ENCODE results near the gene C10orf62. TPM values are rescaled to one million over a fixed set of nuclear protein-coding genes. Genes with fewer than 3 reads are reported as not detected.

The C10orf62 gene
- total RNA-seq, 1 experiment from 2014 or later = not detected

DNA sequence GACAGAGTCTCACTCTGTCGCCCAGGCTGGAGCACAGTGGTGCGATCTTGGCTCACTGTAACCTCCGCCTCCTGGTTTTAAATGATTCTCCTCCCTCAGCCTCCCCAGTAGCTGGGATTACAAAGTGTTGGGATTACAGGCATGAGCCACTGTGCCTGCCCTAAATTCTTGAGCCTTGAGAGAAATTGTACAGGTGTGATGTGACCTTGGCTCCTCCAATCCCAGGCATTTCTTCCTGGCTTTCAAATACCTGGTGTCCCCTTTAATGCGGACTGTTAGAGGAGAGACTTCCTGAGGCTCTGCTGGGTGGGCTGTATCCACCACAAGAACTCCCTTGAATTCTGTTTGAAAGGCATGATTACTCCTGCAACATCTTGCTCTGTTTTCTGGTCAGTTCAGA lies 28.8 kb downstream of the C10orf62 start:
- ChIA-PET CTCF (interaction anchor here (0.7 kb wide), 1 partner anchor 200 kb away, joined by 4 read pairs; no protein-coding TSS in a partner anchor), POLR2A (no interaction called here)
- Mint-ChIP-seq H3K36me3 (no peaks in the 10 kb centered on the region), H3K27ac (no peak overlapping the region), H3K27me3 (ENCODE audit: low read depth) (no peaks in the 10 kb centered on the region), H3K4me3 (no peak overlapping the region), H3K9me3 (no peaks in the 10 kb centered on the region), H3K4me1 (no peaks in the 10 kb centered on the region)
- TF ChIP-seq ELF4 (CRISPR knock-in tag; IDR thresholded peaks at IDR 0.05; ENCODE audit: low read depth) (no peak), ZNF317 (CRISPR knock-in tag; IDR thresholded peaks at IDR 0.05; ENCODE audit: borderline replicate concordance, low read depth) (no peak), MXD4 (CRISPR knock-in tag; IDR thresholded peaks at IDR 0.05; ENCODE audit: borderline replicate concordance) (no peak), EMX1 (CRISPR knock-in tag; IDR thresholded peaks at IDR 0.05) (no peak), ETV6 (CRISPR knock-in tag; IDR thresholded peaks at IDR 0.05) (no peak), NFYB (CRISPR knock-in tag; conservative IDR thresholded peaks at IDR 0.05; ENCODE audit: low read depth) (no peak), ZNF263 (CRISPR knock-in tag; IDR thresholded peaks at IDR 0.05; ENCODE audit: low read depth) (no peak), FOXK1 (CRISPR knock-in tag; IDR thresholded peaks at IDR 0.05) (no peak), GABPB1 (CRISPR knock-in tag; IDR thresholded peaks at IDR 0.05) (no peak), FOXJ3 (CRISPR knock-in tag; IDR thresholded peaks at IDR 0.05; ENCODE audit: borderline replicate concordance) (no peak), NR2C2 (CRISPR knock-in tag; IDR thresholded peaks at IDR 0.05) (no peak), HMGA2 (CRISPR knock-in tag; IDR thresholded peaks at IDR 0.05) (no peak), ZNF423 (CRISPR knock-in tag; IDR thresholded peaks at IDR 0.05) (no peak)
- TF ChIP-seq, protein P1, sequence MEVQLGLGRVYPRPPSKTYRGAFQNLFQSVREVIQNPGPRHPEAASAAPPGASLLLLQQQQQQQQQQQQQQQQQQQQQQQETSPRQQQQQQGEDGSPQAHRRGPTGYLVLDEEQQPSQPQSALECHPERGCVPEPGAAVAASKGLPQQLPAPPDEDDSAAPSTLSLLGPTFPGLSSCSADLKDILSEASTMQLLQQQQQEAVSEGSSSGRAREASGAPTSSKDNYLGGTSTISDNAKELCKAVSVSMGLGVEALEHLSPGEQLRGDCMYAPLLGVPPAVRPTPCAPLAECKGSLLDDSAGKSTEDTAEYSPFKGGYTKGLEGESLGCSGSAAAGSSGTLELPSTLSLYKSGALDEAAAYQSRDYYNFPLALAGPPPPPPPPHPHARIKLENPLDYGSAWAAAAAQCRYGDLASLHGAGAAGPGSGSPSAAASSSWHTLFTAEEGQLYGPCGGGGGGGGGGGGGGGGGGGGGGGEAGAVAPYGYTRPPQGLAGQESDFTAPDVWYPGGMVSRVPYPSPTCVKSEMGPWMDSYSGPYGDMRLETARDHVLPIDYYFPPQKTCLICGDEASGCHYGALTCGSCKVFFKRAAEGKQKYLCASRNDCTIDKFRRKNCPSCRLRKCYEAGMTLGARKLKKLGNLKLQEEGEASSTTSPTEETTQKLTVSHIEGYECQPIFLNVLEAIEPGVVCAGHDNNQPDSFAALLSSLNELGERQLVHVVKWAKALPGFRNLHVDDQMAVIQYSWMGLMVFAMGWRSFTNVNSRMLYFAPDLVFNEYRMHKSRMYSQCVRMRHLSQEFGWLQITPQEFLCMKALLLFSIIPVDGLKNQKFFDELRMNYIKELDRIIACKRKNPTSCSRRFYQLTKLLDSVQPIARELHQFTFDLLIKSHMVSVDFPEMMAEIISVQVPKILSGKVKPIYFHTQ (CRISPR knock-in tag; IDR thresholded peaks at IDR 0.05) = no peak
- TF ChIP-seq, protein P2, sequence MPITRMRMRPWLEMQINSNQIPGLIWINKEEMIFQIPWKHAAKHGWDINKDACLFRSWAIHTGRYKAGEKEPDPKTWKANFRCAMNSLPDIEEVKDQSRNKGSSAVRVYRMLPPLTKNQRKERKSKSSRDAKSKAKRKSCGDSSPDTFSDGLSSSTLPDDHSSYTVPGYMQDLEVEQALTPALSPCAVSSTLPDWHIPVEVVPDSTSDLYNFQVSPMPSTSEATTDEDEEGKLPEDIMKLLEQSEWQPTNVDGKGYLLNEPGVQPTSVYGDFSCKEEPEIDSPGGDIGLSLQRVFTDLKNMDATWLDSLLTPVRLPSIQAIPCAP (CRISPR knock-in tag; IDR thresholded peaks at IDR 0.05) = no peak
- TF ChIP-seq, protein P3, sequence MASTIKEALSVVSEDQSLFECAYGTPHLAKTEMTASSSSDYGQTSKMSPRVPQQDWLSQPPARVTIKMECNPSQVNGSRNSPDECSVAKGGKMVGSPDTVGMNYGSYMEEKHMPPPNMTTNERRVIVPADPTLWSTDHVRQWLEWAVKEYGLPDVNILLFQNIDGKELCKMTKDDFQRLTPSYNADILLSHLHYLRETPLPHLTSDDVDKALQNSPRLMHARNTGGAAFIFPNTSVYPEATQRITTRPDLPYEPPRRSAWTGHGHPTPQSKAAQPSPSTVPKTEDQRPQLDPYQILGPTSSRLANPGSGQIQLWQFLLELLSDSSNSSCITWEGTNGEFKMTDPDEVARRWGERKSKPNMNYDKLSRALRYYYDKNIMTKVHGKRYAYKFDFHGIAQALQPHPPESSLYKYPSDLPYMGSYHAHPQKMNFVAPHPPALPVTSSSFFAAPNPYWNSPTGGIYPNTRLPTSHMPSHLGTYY (CRISPR knock-in tag; IDR thresholded peaks at IDR 0.05) = no peak
- TF ChIP-seq, protein P4, sequence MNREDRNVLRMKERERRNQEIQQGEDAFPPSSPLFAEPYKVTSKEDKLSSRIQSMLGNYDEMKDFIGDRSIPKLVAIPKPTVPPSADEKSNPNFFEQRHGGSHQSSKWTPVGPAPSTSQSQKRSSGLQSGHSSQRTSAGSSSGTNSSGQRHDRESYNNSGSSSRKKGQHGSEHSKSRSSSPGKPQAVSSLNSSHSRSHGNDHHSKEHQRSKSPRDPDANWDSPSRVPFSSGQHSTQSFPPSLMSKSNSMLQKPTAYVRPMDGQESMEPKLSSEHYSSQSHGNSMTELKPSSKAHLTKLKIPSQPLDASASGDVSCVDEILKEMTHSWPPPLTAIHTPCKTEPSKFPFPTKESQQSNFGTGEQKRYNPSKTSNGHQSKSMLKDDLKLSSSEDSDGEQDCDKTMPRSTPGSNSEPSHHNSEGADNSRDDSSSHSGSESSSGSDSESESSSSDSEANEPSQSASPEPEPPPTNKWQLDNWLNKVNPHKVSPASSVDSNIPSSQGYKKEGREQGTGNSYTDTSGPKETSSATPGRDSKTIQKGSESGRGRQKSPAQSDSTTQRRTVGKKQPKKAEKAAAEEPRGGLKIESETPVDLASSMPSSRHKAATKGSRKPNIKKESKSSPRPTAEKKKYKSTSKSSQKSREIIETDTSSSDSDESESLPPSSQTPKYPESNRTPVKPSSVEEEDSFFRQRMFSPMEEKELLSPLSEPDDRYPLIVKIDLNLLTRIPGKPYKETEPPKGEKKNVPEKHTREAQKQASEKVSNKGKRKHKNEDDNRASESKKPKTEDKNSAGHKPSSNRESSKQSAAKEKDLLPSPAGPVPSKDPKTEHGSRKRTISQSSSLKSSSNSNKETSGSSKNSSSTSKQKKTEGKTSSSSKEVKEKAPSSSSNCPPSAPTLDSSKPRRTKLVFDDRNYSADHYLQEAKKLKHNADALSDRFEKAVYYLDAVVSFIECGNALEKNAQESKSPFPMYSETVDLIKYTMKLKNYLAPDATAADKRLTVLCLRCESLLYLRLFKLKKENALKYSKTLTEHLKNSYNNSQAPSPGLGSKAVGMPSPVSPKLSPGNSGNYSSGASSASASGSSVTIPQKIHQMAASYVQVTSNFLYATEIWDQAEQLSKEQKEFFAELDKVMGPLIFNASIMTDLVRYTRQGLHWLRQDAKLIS (CRISPR knock-in tag; IDR thresholded peaks at IDR 0.05; ENCODE audit: borderline replicate concordance) = no peak
- TF ChIP-seq, protein P5, sequence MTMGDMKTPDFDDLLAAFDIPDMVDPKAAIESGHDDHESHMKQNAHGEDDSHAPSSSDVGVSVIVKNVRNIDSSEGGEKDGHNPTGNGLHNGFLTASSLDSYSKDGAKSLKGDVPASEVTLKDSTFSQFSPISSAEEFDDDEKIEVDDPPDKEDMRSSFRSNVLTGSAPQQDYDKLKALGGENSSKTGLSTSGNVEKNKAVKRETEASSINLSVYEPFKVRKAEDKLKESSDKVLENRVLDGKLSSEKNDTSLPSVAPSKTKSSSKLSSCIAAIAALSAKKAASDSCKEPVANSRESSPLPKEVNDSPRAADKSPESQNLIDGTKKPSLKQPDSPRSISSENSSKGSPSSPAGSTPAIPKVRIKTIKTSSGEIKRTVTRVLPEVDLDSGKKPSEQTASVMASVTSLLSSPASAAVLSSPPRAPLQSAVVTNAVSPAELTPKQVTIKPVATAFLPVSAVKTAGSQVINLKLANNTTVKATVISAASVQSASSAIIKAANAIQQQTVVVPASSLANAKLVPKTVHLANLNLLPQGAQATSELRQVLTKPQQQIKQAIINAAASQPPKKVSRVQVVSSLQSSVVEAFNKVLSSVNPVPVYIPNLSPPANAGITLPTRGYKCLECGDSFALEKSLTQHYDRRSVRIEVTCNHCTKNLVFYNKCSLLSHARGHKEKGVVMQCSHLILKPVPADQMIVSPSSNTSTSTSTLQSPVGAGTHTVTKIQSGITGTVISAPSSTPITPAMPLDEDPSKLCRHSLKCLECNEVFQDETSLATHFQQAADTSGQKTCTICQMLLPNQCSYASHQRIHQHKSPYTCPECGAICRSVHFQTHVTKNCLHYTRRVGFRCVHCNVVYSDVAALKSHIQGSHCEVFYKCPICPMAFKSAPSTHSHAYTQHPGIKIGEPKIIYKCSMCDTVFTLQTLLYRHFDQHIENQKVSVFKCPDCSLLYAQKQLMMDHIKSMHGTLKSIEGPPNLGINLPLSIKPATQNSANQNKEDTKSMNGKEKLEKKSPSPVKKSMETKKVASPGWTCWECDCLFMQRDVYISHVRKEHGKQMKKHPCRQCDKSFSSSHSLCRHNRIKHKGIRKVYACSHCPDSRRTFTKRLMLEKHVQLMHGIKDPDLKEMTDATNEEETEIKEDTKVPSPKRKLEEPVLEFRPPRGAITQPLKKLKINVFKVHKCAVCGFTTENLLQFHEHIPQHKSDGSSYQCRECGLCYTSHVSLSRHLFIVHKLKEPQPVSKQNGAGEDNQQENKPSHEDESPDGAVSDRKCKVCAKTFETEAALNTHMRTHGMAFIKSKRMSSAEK (CRISPR knock-in tag; IDR thresholded peaks at IDR 0.05; ENCODE audit: borderline replicate concordance) = no peak
- TF ChIP-seq, protein P6, sequence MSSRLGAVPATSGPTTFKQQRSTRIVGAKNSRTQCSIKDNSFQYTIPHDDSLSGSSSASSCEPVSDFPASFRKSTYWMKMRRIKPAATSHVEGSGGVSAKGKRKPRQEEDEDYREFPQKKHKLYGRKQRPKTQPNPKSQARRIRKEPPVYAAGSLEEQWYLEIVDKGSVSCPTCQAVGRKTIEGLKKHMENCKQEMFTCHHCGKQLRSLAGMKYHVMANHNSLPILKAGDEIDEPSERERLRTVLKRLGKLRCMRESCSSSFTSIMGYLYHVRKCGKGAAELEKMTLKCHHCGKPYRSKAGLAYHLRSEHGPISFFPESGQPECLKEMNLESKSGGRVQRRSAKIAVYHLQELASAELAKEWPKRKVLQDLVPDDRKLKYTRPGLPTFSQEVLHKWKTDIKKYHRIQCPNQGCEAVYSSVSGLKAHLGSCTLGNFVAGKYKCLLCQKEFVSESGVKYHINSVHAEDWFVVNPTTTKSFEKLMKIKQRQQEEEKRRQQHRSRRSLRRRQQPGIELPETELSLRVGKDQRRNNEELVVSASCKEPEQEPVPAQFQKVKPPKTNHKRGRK (CRISPR knock-in tag; IDR thresholded peaks at IDR 0.05; ENCODE audit: borderline replicate concordance) = no peak
- TF ChIP-seq, protein P7, sequence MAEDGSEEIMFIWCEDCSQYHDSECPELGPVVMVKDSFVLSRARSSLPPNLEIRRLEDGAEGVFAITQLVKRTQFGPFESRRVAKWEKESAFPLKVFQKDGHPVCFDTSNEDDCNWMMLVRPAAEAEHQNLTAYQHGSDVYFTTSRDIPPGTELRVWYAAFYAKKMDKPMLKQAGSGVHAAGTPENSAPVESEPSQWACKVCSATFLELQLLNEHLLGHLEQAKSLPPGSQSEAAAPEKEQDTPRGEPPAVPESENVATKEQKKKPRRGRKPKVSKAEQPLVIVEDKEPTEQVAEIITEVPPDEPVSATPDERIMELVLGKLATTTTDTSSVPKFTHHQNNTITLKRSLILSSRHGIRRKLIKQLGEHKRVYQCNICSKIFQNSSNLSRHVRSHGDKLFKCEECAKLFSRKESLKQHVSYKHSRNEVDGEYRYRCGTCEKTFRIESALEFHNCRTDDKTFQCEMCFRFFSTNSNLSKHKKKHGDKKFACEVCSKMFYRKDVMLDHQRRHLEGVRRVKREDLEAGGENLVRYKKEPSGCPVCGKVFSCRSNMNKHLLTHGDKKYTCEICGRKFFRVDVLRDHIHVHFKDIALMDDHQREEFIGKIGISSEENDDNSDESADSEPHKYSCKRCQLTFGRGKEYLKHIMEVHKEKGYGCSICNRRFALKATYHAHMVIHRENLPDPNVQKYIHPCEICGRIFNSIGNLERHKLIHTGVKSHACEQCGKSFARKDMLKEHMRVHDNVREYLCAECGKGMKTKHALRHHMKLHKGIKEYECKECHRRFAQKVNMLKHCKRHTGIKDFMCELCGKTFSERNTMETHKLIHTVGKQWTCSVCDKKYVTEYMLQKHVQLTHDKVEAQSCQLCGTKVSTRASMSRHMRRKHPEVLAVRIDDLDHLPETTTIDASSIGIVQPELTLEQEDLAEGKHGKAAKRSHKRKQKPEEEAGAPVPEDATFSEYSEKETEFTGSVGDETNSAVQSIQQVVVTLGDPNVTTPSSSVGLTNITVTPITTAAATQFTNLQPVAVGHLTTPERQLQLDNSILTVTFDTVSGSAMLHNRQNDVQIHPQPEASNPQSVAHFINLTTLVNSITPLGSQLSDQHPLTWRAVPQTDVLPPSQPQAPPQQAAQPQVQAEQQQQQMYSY (CRISPR knock-in tag; IDR thresholded peaks at IDR 0.05) = no peak
- ATAC-seq = no peak
- no peak for DNase-seq (ENCODE audit: low spot score)

All from WTC11 (cell line).